ENCODE results near the gene FILIP1.

DNA sequence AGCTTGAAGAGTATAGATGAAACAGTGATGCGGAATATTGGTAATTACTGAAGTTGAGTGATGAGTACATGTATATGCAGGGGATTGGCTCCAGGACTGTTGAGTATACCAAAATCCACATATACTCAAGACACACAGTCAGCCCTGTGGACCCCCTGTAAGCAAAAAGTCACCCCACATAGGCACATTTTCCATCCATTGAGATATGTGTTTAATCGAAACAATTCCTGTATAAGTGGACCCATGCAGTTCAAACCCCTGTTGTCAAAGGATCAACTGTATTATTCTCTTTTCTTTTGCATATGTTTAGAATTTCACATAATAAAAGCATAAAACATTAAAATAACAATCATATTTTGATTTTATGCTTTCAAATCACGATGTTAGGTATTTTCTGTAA, 32.1 kb upstream of the FILIP1 start:
- TF ChIP-seq CTCF (IDR thresholded peaks at IDR 0.05) (no peak), POLR2A (IDR thresholded peaks at IDR 0.05; ENCODE audit: low read depth) (no peak), POLR2AphosphoS5 (IDR thresholded peaks at IDR 0.05) (no peak), EP300 (IDR thresholded peaks at IDR 0.05) (no peak)
